ENCODE results near the gene ZNF718. TPM values are rescaled to one million over a fixed set of nuclear protein-coding genes. Genes with fewer than 3 reads are reported as not detected.
"Not testable (repeated sequence)": the region's sequence is repeated elsewhere in the genome, so short reads cannot be mapped to it uniquely, and the experiment has no call there.

ZNF718 gene
- total RNA-seq, 1 experiment from 2014 or later: 3.9 TPM

DNA sequence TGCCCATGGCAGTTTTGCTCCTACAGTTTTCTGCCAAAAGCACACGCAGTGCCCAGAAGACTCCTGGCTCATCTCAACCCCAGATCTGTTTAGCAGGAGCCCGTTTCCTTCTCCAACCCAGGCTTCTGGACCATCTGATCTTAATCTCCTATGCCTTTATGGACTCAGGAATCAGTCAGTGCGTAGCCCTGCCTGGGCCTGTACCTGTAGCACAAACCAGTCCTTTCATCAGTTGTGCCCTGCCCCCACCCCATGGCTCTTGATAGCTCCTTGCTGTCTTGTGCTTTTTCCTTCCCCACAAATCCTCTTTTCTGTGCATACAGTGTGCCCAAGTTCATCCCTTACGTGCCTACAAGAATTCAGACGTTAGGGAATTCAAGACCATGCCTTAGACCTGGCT lies 1.5 kb downstream of the ZNF718 start:
- H3K9me3 ChIP-seq: peaks cover 4% of the 10 kb centered on the region; the same call in 1 of the 2 replicates
- DNase-seq: no peak
- H3K27me3 ChIP-seq: no peaks in the 10 kb centered on the region
- H3K4me3 ChIP-seq: peak overlapping the region; percentile 77
- H3K36me3 ChIP-seq: peaks cover 14% of the 10 kb centered on the region

- Histone ChIP-seq H3K27me3 (no peaks in the 10 kb centered on the region), H3K9me3 (peaks cover 7% of the 10 kb centered on the region; the same call in 1 of the 2 replicates), H3K4me3 (no peak overlapping the region), H3K36me3 (peaks cover 35% of the 10 kb centered on the region)
- no peak for DNase-seq
Observed at GRCh38 chr4:132483-132882, 8.2 kb downstream of the ZNF718 start.

- Histone ChIP-seq H3K36me3 (peaks cover 61% of the 10 kb centered on the region), H3K9me3 (peaks cover 20% of the 10 kb centered on the region), H3K4me3 (no peak overlapping the region), H3K27me3 (no peaks in the 10 kb centered on the region)
- no peak for DNase-seq
Observed at GRCh38 chr4:138935-139334, 14.6 kb downstream of the ZNF718 start.

DNA sequence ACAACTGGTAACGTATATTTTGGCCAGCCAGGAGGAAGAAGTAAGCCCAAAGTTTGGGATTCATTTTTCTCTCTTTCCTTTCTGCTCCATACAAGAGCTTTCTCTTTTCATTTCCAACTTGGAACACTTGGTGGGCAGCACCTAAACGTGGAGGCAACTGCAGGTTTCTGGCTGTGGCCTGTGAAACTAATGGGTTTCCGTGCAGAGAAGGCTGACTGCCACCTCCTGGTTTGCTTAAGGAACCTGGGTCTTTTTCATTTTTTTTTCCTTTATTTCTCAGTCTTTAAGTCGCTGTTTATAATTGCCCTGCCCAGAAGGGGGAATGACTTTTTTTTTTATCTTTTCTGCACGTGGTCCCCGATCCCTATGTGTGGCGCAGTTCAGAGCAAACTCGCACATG lies 15.4 kb downstream of the ZNF718 start:
- Histone ChIP-seq H3K36me3 (peaks cover 53% of the 10 kb centered on the region), H3K4me3 (no peak overlapping the region), H3K27me3 (no peaks in the 10 kb centered on the region), H3K9me3 (peaks cover 19% of the 10 kb centered on the region)
- no peak for DNase-seq

GRCh38 chr4:146621-147020 lies 22.3 kb downstream of the ZNF718 start:
- Histone ChIP-seq H3K4me3 (no peak overlapping the region), H3K9me3 (peaks cover 4% of the 10 kb centered on the region; the same call in 1 of the 2 replicates), H3K36me3 (peaks cover 8% of the 10 kb centered on the region), H3K27me3 (no peaks in the 10 kb centered on the region)
- no peak for DNase-seq

GRCh38 chr4:147233-147632 lies 22.9 kb downstream of the ZNF718 start:
- DNase-seq: no peak
- no peaks in the 10 kb centered on the region for H3K27me3 ChIP-seq
- H3K4me3 ChIP-seq: no peak overlapping the region
- H3K9me3 ChIP-seq: peaks cover 4% of the 10 kb centered on the region; the same call in 1 of the 2 replicates
- H3K36me3 ChIP-seq: peaks cover 8% of the 10 kb centered on the region

DNA sequence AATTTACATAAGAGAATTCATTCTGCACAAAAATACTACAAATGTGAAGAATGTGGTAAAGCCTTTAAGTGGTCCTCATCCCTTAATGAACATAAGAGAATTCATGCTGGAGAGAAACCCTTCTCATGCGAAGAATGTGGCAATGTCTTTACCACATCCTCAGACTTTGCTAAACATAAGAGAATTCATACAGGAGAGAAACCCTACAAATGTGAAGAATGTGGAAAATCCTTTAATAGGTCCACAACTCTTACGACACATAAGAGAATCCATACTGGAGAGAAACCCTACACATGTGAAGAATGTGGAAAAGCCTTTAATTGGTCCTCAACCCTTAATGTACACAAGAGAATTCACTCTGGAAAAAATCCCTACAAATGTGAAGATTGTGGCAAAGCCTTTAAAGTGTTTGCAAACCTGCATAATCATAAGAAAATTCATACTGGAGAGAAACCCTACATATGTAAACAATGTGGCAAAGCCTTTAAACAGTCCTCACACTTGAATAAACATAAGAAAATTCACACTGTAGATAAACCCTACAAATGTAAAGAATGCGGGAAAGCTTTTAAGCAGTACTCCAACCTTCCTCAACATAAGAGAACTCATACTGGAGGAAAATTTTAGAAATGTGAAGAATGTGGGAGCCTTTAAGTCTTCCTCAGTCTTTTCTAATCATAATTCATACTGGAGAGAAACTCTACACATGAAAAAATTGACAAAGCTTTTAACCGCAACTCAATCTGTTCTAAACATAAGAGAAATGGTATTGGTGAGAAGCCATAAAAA lies 37.4 kb downstream of the ZNF718 start:
- no peak for DNase-seq
- Histone ChIP-seq H3K9me3 (peaks cover 44% of the 10 kb centered on the region), H3K36me3 (peaks cover 19% of the 10 kb centered on the region), H3K27me3 (no peaks in the 10 kb centered on the region), H3K4me3 (no peak overlapping the region)

DNA sequence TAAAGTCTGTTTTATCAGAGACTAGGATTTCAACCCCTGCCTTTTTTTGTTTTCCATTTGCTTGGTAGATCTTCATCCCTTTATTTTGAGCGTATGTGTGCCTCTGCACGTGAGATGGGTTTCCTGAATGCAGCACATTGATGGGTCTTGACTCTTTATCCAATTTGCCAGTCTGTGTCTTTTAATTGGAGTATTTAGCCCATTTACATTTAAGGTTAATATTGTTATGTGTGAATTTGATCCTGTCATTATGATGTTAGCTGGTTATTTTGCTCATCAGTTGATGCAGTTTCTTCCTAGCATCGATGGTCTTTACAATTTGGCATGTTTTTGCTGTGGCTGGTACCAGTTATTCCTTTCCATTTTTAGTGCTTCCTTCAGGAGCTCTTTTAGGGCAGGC lies 45.3 kb downstream of the ZNF718 start:
- H3K27me3 ChIP-seq, H3K4me3 ChIP-seq, DNase-seq, H3K36me3 ChIP-seq: not testable (repeated sequence)
- H3K9me3 ChIP-seq: peaks cover 11% of the 10 kb centered on the region

DNA sequence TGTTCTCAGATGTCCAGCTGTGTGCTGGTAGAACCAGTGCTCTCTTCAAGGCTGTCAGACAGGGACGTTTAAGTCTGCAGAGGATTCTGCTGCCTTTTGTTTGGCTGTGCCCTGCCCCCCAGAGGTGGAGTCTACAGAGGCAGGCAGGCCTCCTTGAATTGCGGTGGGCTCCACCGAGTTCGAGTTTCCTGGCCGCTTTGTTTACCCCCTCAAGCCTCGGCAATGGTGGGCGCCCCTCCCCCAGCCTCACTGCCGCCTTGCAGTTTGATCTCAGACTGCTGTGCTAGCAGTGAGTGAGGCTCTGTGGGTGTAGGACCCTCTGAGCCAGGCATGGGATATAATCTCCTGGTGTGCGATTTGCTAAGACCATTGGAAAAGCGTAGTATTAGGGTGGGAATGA lies 47.0 kb downstream of the ZNF718 start:
- H3K9me3 ChIP-seq: not testable (repeated sequence)

GRCh38 chr4:173666-174314 lies 49.5 kb downstream of the ZNF718 start:
- no peaks in the 10 kb centered on the region for H3K27me3 ChIP-seq
- H3K4me3 ChIP-seq: no peak overlapping the region
- H3K9me3 ChIP-seq: peaks cover 6% of the 10 kb centered on the region
- no peaks in the 10 kb centered on the region for H3K36me3 ChIP-seq
- no peak for DNase-seq

More for the DNA sequence above, 47.0 kb downstream of the ZNF718 start:
- not testable (repeated sequence) for DNase-seq, H3K4me3 ChIP-seq, H3K27me3 ChIP-seq, H3K36me3 ChIP-seq

DNA sequence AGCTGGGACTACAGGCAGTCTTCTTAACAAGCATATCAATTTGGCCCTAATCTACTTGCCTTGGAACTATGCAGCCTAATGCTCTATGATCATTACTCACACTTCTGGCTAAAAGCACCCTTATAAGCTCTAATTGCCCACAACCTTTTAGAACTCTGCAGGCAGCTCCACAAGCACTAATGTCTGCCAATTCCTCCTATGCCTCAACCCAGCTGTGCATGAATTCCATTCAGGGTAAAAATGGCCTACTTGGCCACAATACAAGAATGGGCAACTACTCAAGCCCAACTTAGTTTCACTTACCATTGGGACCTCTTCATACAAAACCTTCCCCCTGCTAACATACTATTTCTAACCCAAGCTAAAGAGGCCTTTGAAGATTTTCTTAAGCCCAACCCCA lies 51.7 kb downstream of the ZNF718 start:
- no peaks in the 10 kb centered on the region for H3K36me3 ChIP-seq
- H3K4me3 ChIP-seq: no peak overlapping the region
- H3K27me3 ChIP-seq: no peaks in the 10 kb centered on the region
- DNase-seq: peak; percentile 16
- H3K9me3 ChIP-seq: peaks cover 6% of the 10 kb centered on the region

- peaks cover 4% of the 10 kb centered on the region for H3K9me3 ChIP-seq
- no peaks in the 10 kb centered on the region for H3K27me3 ChIP-seq
- no peak for DNase-seq
- no peaks in the 10 kb centered on the region for H3K36me3 ChIP-seq
- no peak overlapping the region for H3K4me3 ChIP-seq
Observed at GRCh38 chr4:176995-177394, 52.7 kb downstream of the ZNF718 start.

DNA sequence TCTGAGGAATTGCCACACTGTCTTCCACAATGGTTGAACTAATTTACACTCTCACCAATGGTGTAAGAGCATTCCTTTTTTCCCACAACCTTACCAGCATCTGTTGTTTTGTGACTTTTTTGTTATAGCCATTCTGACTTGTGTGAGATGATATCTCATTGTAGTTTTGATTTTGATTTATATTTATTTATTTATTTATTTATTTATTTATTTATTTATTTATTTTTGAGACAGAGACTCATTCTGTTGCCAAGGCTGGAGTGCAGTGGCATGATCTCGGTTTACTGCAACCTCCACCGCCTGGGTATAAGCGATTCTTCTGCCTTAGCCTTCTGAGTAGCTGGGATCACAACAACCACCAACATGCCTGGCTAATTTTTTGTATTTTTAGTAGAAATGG lies 57.9 kb downstream of the ZNF718 start:
- H3K27me3 ChIP-seq, DNase-seq, H3K9me3 ChIP-seq, H3K4me3 ChIP-seq, H3K36me3 ChIP-seq: not testable (repeated sequence)

DNA sequence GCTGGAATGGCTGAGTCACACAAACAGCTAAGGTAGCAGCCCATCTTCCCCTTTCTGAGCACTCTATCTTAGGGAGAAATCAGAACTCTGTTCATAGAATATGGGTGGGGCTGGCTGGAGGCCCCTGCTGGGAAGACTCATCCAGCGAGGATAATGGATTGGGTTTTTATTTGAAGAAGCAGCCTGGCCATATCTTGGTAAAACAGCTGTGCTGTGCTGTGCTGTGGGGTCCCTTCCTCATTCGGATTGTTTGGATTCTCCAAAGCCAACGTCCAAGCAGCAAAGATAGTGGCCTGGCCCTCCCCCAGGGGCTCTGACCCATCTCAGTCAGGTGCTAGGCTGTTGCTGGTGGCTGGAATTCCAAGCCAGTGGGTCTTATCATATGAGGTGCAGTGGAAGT lies 63.8 kb downstream of the ZNF718 start:
- peaks cover 5% of the 10 kb centered on the region for H3K9me3 ChIP-seq
- no peaks in the 10 kb centered on the region for H3K27me3 ChIP-seq
- DNase-seq: no peak
- no peaks in the 10 kb centered on the region for H3K36me3 ChIP-seq
- H3K4me3 ChIP-seq: no peak overlapping the region

GRCh38 chr4:195159-195558 lies 70.9 kb downstream of the ZNF718 start:
- DNase-seq, H3K27me3 ChIP-seq, H3K36me3 ChIP-seq, H3K9me3 ChIP-seq, H3K4me3 ChIP-seq: not testable (repeated sequence)

GRCh38 chr4:200936-201335 lies 76.6 kb downstream of the ZNF718 start:
- Histone ChIP-seq H3K27me3 (no peaks in the 10 kb centered on the region), H3K4me3 (no peak overlapping the region), H3K9me3 (no peaks in the 10 kb centered on the region), H3K36me3 (no peaks in the 10 kb centered on the region)
- no peak for DNase-seq

DNA sequence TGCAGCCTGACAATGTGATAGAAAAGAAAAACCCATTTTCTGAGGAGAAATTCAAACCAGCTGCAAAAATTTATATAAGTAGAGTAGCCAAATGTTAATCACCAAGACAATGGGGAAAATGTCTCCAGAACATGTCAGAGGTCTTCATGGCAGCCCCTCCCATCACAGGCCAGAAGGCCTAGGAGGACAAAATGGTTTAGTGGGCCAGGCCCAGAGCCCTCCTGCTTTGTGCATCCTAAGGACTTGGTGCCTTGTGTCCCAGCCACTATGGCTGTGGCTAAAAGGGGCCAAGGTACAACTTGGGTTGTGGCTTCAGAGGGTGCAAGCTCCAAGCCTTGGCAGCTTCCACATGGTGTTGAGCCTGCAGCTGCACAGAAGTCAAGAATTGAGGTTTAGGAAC lies 78.5 kb downstream of the ZNF718 start:
- not testable (repeated sequence) for H3K36me3 ChIP-seq, H3K9me3 ChIP-seq, H3K4me3 ChIP-seq

More for the DNA sequence above, 78.5 kb downstream of the ZNF718 start:
- DNase-seq, H3K27me3 ChIP-seq: not testable (repeated sequence)
